ENCODE data around the gene TMCC2.
"Not testable (repeated sequence)": the region's sequence is repeated elsewhere in the genome, so short reads cannot be mapped to it uniquely, and the experiment has no call there.

The TMCC2 gene

GRCh38 chr1:205227584-205228013, at the start of gene TMCC2:
Gene TMCC2, plus strand, starts transcription at chr1:205227946. Its CDS starts 619 bp downstream, at chr1:205228565.
- no peaks in the 10 kb centered on the region for H3K36me3 ChIP-seq (ENCODE audit: control insufficient read depth, insufficient read depth, low read length)
- peak within 1 kb of the TSS; percentile 83 for H3K4me3 ChIP-seq (ENCODE audit: low read depth, low read length)
- H3K9ac ChIP-seq (ENCODE audit: low read depth, low read length), result 0 out of 2 replicates have a peak within 1 kb of the TSS, but pooled peaks have one; percentile 37
- no peaks in the 10 kb centered on the region for H3K9me3 ChIP-seq (ENCODE audit: control insufficient read depth, insufficient read depth, low read length)
- H3K27ac ChIP-seq (ENCODE audit: low read depth, low read length), result peak within 1 kb of the TSS; percentile 80
- H3K27me3 ChIP-seq (ENCODE audit: control insufficient read depth, insufficient read depth, low read length), result peaks cover 10% of the 10 kb centered on the region
- H3K4me1 ChIP-seq (ENCODE audit: control insufficient read depth, insufficient read depth, low read length), result peaks cover 27% of the 10 kb centered on the region

- no peak overlapping the region for H3K4me3 ChIP-seq (ENCODE audit: low read depth, low read length)
- no peak overlapping the region for H3K9ac ChIP-seq (ENCODE audit: low read depth, low read length)
- H3K27ac ChIP-seq (ENCODE audit: low read depth, low read length), result no peak overlapping the region
- H3K9me3 ChIP-seq (ENCODE audit: control insufficient read depth, insufficient read depth, low read length), result no peaks in the 10 kb centered on the region
- no peaks in the 10 kb centered on the region for H3K27me3 ChIP-seq (ENCODE audit: control insufficient read depth, insufficient read depth, low read length)
- peaks cover 9% of the 10 kb centered on the region; the same call in 1 of the 2 replicates for H3K36me3 ChIP-seq (ENCODE audit: control insufficient read depth, insufficient read depth, low read length)
- no peaks in the 10 kb centered on the region for H3K4me1 ChIP-seq (ENCODE audit: control insufficient read depth, insufficient read depth, low read length)
Observed at GRCh38 chr1:205179842-205180241, 47.9 kb upstream of the TMCC2 start.

GRCh38 chr1:205180331-205180730, 47.4 kb upstream of the TMCC2 start:
- not testable (repeated sequence) for H3K27ac ChIP-seq (ENCODE audit: low read depth, low read length); H3K36me3 ChIP-seq (ENCODE audit: control insufficient read depth, insufficient read depth, low read length); H3K4me3 ChIP-seq (ENCODE audit: low read depth, low read length); H3K27me3 ChIP-seq (ENCODE audit: control insufficient read depth, insufficient read depth, low read length); H3K4me1 ChIP-seq (ENCODE audit: control insufficient read depth, insufficient read depth, low read length); H3K9me3 ChIP-seq (ENCODE audit: control insufficient read depth, insufficient read depth, low read length); H3K9ac ChIP-seq (ENCODE audit: low read depth, low read length)

GRCh38 chr1:205182930-205183329, 44.8 kb upstream of the TMCC2 start:
- no peak overlapping the region for H3K4me3 ChIP-seq (ENCODE audit: low read depth, low read length)
- peaks cover 11% of the 10 kb centered on the region for H3K4me1 ChIP-seq (ENCODE audit: control insufficient read depth, insufficient read depth, low read length)
- H3K27me3 ChIP-seq (ENCODE audit: control insufficient read depth, insufficient read depth, low read length), result no peaks in the 10 kb centered on the region
- no peak overlapping the region for H3K9ac ChIP-seq (ENCODE audit: low read depth, low read length)
- H3K36me3 ChIP-seq (ENCODE audit: control insufficient read depth, insufficient read depth, low read length), result peaks cover 14% of the 10 kb centered on the region
- H3K27ac ChIP-seq (ENCODE audit: low read depth, low read length), result no peak overlapping the region
- no peaks in the 10 kb centered on the region for H3K9me3 ChIP-seq (ENCODE audit: control insufficient read depth, insufficient read depth, low read length)

- no peak overlapping the region for H3K27ac ChIP-seq (ENCODE audit: low read depth, low read length)
- no peak overlapping the region for H3K4me3 ChIP-seq (ENCODE audit: low read depth, low read length)
- H3K9ac ChIP-seq (ENCODE audit: low read depth, low read length), result no peak overlapping the region
- peaks cover 19% of the 10 kb centered on the region for H3K4me1 ChIP-seq (ENCODE audit: control insufficient read depth, insufficient read depth, low read length)
- no peaks in the 10 kb centered on the region for H3K9me3 ChIP-seq (ENCODE audit: control insufficient read depth, insufficient read depth, low read length)
- no peaks in the 10 kb centered on the region for H3K27me3 ChIP-seq (ENCODE audit: control insufficient read depth, insufficient read depth, low read length)
- H3K36me3 ChIP-seq (ENCODE audit: control insufficient read depth, insufficient read depth, low read length), result peaks cover 14% of the 10 kb centered on the region
Observed at GRCh38 chr1:205183676-205184335, 43.9 kb upstream of the TMCC2 start.

GRCh38 chr1:205186191-205186590, 41.6 kb upstream of the TMCC2 start:
- Histone ChIP-seq H3K4me3 (ENCODE audit: low read depth, low read length) (no peak overlapping the region), H3K9ac (ENCODE audit: low read depth, low read length) (no peak overlapping the region), H3K9me3 (ENCODE audit: control insufficient read depth, insufficient read depth, low read length) (no peaks in the 10 kb centered on the region), H3K27me3 (ENCODE audit: control insufficient read depth, insufficient read depth, low read length) (no peaks in the 10 kb centered on the region), H3K36me3 (ENCODE audit: control insufficient read depth, insufficient read depth, low read length) (peaks cover 14% of the 10 kb centered on the region), H3K4me1 (ENCODE audit: control insufficient read depth, insufficient read depth, low read length) (peaks cover 41% of the 10 kb centered on the region), H3K27ac (ENCODE audit: low read depth, low read length) (no peak overlapping the region)

- Histone ChIP-seq H3K36me3 (ENCODE audit: control insufficient read depth, insufficient read depth, low read length) (peaks cover 14% of the 10 kb centered on the region), H3K27me3 (ENCODE audit: control insufficient read depth, insufficient read depth, low read length) (no peaks in the 10 kb centered on the region), H3K4me3 (ENCODE audit: low read depth, low read length) (peak overlapping the region; percentile 8; the same call in 1 of the 2 replicates), H3K27ac (ENCODE audit: low read depth, low read length) (peak overlapping the region; percentile 30), H3K9ac (ENCODE audit: low read depth, low read length) (no peak overlapping the region), H3K4me1 (ENCODE audit: control insufficient read depth, insufficient read depth, low read length) (peaks cover 52% of the 10 kb centered on the region), H3K9me3 (ENCODE audit: control insufficient read depth, insufficient read depth, low read length) (no peaks in the 10 kb centered on the region)
Observed at GRCh38 chr1:205187420-205187819, 40.3 kb upstream of the TMCC2 start.

- H3K9ac ChIP-seq (ENCODE audit: low read depth, low read length), result no peak overlapping the region
- H3K9me3 ChIP-seq (ENCODE audit: control insufficient read depth, insufficient read depth, low read length), result no peaks in the 10 kb centered on the region
- peaks cover 58% of the 10 kb centered on the region for H3K4me1 ChIP-seq (ENCODE audit: control insufficient read depth, insufficient read depth, low read length)
- H3K36me3 ChIP-seq (ENCODE audit: control insufficient read depth, insufficient read depth, low read length), result peaks cover 14% of the 10 kb centered on the region
- no peak overlapping the region for H3K4me3 ChIP-seq (ENCODE audit: low read depth, low read length)
- H3K27me3 ChIP-seq (ENCODE audit: control insufficient read depth, insufficient read depth, low read length), result no peaks in the 10 kb centered on the region
- H3K27ac ChIP-seq (ENCODE audit: low read depth, low read length), result no peak overlapping the region
Observed at GRCh38 chr1:205188098-205188497, 39.6 kb upstream of the TMCC2 start.

GRCh38 chr1:205188596-205188995, 39.1 kb upstream of the TMCC2 start:
- Histone ChIP-seq H3K4me1 (ENCODE audit: control insufficient read depth, insufficient read depth, low read length) (peaks cover 61% of the 10 kb centered on the region), H3K27ac (ENCODE audit: low read depth, low read length) (no peak overlapping the region), H3K36me3 (ENCODE audit: control insufficient read depth, insufficient read depth, low read length) (peaks cover 12% of the 10 kb centered on the region; the same call in 1 of the 2 replicates), H3K4me3 (ENCODE audit: low read depth, low read length) (no peak overlapping the region), H3K27me3 (ENCODE audit: control insufficient read depth, insufficient read depth, low read length) (no peaks in the 10 kb centered on the region), H3K9ac (ENCODE audit: low read depth, low read length) (no peak overlapping the region), H3K9me3 (ENCODE audit: control insufficient read depth, insufficient read depth, low read length) (no peaks in the 10 kb centered on the region)

- no peaks in the 10 kb centered on the region for H3K27me3 ChIP-seq (ENCODE audit: control insufficient read depth, insufficient read depth, low read length)
- H3K4me1 ChIP-seq (ENCODE audit: control insufficient read depth, insufficient read depth, low read length), result peaks cover 64% of the 10 kb centered on the region
- no peak overlapping the region for H3K4me3 ChIP-seq (ENCODE audit: low read depth, low read length)
- peaks cover 7% of the 10 kb centered on the region; the same call in 1 of the 2 replicates for H3K36me3 ChIP-seq (ENCODE audit: control insufficient read depth, insufficient read depth, low read length)
- no peaks in the 10 kb centered on the region for H3K9me3 ChIP-seq (ENCODE audit: control insufficient read depth, insufficient read depth, low read length)
- H3K27ac ChIP-seq (ENCODE audit: low read depth, low read length), result no peak overlapping the region
- H3K9ac ChIP-seq (ENCODE audit: low read depth, low read length), result no peak overlapping the region
Observed at GRCh38 chr1:205189131-205189530, 38.6 kb upstream of the TMCC2 start.

GRCh38 chr1:205190845-205191577, 36.7 kb upstream of the TMCC2 start:
- Histone ChIP-seq H3K9me3 (ENCODE audit: control insufficient read depth, insufficient read depth, low read length) (no peaks in the 10 kb centered on the region), H3K36me3 (ENCODE audit: control insufficient read depth, insufficient read depth, low read length) (peaks cover 6% of the 10 kb centered on the region; the same call in 1 of the 2 replicates), H3K4me1 (ENCODE audit: control insufficient read depth, insufficient read depth, low read length) (peaks cover 72% of the 10 kb centered on the region), H3K9ac (ENCODE audit: low read depth, low read length) (no peak overlapping the region), H3K4me3 (ENCODE audit: low read depth, low read length) (peak overlapping the region; percentile 32; the same call in 1 of the 2 replicates), H3K27ac (ENCODE audit: low read depth, low read length) (peak overlapping the region; percentile 40), H3K27me3 (ENCODE audit: control insufficient read depth, insufficient read depth, low read length) (no peaks in the 10 kb centered on the region)
